Dermis microvascular lymphatic vessel endothelial cell (primary cell): ENCODE data around the gene CD300A. TPM values are rescaled to one million over a fixed set of nuclear protein-coding genes. Genes with fewer than 3 reads are reported as not detected.

Experiments used
- DNase-seq, 2 donors: peaks; one replicate each; pipeline versions ENCODE4 v3.0.0 to v3.0.0-alpha.2; 2010; ENCODE audit warnings: low read depth in 2 of 2
- total RNA-seq: library from RNA; depleted of rRNA; stranded (reverse); fragments of >200 nt; gene quantifications from 2 replicates; pipeline ENCODE4 v1.2.1, GENCODE V29; 2014

The CD300A gene
- total RNA-seq, 1 donor from 2014 or later: not detected

DNA sequence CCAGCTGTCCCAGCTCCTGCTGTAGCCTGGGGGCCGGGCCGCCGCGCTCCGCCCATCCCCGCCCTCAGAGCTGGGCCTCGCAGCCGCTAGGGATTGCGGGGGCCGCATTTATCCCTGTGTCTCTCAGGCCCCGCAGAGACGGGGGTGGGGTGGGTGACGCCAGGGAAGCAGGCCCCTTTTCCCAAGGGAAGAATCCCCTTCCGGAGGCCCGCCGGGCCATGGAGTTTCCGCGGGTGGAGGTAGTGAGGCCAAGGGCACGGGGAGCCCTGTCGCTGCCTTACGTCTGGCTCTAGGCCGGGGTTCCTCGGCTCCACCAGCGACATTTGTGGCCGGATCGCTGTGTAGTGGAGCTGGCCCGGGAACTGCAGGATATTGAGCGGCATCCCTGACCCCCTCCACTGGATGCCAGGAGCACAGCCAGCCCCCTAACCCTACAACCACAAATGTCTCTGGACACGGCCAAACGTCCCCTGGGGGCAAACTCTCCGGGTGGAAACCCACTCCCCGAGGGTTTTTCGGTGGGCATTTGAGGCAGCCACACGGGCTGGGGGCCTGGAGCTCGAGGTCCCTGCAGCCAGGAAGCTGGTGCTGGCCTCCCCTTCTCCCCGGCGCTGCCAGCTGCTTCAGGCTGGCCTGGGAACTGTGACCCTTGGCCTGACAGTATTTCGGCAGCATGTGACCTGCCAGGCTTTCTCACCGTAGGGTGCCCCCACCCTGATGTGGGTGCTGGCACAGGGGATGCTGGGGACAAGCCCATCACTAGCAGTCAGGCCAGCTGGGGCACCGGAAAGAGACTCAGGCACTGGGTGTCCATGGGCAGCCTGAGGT is 12.0 kb upstream of the CD300A start:
- DNase-seq: peak; percentile 42 to 72

DNA sequence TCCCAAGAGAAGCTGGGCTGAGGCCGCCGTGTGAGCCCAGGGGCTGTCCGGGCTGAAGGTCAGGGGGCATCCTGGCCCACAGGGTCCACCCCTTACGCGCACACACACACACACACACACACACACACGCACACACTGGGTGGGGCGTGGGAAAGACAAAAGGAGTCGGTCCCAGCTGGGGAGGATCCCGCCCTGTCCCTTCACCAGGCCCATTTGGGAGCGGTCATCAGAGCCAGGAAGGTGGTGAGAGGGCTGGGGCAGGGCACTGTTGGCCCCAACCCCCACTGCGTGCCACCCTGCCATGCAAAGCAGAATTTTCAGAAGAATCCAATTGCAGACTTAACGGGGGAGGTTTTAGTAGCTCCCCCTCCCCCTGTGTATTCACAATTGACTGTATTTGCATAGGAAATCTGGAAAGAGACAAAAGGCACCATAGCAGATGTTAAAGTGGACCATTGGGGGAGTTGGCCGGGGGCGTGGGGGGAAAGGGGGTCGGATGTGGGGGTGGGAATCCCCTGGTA is 11.3 kb upstream of the CD300A start:
- DNase-seq: no peak

DNA sequence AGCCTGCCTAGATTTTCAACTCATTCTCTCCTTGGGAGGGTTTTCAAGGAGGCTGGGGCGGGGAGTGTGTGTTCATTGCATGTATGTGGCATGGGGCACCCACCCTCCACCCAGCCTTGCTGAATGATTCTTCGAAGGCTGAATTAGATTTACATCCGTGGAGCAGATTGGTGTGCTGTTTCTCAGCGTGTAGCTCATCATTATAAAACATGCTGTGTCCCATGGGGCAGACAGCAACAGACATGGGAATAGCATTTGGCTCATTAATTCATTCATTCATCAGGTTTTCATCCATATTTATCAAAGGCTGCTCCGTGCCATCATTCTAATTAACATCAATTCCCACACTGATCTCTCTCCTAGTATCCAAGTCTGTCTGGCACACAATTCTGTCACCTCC is 10.6 kb upstream of the CD300A start:
- no peak for DNase-seq

DNA sequence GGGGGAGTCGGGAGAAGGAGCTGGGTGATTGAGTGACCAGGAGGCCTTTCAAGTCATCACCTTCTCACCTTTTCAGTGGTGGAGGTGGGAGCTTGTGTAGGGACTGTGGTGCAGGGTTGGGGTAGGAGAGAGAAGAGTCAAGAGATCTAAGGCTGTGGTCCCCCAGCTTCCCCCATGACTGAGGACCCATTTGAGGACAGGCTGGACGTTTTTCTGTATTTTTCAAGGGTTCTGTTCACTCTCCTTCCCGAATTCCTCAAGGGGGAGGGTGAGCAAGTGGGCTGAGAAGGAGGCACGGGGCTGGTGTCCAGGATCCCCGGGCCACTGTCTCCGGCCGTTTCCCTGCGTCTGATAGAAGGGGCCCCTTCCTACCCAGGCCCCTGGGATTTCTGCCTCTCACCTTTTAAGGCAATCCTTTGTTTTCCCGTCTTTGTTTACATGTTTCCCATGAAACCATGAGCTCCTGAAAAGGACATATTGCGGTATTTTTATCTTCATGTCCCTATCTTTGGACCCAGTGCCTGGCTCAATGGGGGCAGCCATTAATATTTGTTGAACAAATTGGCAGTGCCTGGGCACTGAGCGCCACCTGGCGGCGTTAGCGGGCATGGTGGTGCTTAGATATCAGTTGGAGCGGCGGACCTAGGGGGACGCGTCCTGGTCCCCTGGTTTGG is 9.2 kb upstream of the CD300A start:
- DNase-seq: peak; percentile 36 to 60

DNA sequence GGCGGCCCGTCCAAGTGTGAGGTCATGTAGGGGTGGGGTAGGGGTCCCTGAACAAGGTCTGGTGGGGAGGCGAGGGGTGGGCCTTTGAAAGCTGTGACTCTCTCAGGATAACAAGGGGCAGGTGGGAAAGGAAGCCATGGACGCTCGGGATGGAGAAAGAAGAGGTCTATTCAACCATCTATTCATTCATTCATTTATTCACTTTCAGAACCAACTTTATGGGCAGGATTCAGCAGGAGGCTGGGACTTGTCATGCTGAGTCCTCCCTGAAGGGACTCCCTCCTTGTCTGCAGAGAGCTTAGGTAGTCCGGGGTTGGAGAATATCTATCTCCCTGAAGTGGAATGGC is 8.6 kb upstream of the CD300A start:
- DNase-seq: no peak

DNA sequence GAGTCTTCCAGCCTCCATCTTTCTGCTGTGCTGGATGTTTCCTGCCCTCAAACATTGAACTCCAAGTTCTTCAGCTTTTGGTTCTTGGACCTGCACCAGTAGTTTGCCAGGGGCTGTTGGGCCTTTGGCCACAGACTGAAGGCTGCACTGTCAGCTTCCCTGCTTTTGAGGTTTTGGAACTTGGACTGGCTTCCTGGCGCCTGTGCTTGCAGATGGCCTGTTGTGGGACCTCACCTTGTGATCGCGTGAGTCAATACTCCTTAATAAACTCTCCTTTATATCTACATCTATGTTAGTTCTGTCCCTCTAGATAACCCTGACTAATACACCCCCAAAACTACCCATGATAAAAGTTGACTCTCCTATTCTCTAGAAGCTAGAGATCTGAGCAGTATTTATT is 7.6 kb upstream of the CD300A start:
- no peak for DNase-seq

DNA sequence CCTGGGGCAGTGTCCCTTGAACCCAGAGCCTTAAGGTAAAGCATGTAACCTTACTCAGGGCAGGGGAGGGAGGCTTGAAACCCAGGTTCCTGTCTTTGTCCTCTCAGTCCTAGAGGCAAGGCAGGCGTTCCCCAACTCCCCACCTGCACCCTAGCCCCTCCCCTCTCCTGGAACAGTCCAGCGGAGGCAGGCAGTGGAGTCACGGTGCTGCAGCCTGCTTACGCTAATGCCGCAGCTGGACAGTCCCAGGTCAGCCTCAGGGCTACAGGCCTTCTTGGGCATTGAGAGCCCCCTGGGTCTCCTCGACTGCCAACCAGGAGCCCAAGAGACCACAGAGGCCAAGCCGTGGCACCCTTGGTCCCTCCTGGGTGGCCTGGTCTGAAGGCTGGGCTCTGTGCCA is 6.8 kb upstream of the CD300A start:
- DNase-seq: no peak

DNA sequence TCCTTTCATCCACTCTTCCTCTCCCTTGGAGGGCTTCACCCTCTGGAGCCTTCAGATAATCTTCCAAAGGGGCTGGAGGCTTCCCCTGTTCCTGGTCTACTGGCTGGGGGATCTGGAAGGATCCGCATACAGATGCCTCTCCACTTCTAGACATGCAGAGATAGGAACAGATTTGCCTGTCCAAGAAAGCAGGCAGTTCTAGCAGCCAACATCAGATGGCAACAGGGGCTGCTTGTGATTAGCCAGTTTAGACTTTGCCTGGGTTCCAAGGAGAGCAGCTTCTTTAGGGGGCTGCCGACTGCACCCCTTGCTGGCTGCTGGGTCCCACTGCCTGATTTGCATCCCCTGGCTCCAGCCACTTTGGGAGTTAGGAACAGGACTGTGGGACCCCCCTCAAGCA is 6.2 kb upstream of the CD300A start:
- DNase-seq: no peak

DNA sequence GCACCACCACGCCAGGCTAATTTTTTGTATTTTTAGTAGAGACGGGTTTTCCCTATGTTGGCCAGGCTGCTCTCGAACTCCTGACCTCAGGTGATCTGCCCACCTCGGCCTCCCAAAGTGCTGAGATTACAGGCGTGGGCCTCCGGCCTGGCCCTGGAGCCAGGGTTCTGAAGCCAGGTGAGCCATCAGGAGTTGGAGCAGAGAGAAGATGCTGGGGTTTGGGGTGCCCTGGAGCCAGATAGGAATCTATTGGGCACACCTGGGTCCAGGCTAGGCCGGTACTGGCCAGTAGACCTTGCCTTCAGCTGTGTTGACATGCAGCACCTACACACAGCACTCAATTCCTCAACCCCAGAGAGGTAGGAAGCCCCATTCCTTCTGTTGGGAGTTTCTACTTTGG is 5.4 kb upstream of the CD300A start:
- no peak for DNase-seq

DNA sequence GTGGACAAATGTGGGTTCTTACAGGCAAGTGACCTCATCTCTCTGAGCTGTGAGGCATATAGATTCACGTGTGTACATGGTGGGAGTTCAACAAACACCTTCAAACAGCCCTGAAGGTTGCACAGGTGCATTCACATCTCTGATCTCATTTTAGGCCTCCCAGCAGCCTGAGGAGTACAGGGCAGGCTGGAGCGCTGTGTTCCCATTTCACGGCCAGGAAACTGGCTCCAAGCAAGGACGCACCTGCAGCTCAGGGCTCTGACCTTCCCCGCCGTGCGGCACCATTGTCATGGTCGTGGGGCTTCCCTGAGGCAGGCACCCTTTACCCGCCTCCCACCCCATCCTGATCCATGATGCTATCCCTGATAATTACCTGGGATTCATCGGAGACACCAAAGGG is 4.8 kb upstream of the CD300A start:
- DNase-seq: no peak

DNA sequence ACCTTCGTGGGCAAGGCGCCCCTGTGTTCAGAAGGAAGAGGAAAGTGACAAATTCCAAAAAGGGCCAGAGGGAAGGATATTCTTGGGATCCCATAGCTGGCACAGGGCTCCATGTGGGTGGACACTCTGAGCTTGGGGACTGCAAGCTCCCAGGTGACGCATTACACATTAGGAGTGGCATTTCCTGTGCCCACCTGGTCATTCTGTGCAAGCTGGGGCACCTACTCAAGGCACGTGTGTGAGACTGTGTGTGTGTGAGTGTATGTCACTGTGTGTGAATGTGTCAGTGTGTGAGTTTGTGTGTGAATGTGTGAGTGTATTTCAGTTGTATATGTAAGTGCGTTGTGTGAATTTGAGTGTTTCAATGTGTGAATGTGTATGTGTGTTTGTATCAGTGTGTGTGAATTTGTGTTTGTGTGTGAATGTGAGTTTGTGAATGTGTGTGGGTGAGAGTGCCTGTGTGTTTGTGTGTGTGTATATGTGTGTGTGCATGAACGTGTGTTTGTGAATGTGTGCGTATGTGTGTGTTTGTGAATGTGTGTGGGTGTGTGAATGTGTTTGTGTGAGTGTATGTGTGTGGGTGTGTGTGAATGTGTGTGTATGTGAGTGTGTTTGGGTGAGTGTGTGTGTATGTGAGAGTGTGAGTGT is 1.6 kb upstream of the CD300A start:
- DNase-seq: no peak

DNA sequence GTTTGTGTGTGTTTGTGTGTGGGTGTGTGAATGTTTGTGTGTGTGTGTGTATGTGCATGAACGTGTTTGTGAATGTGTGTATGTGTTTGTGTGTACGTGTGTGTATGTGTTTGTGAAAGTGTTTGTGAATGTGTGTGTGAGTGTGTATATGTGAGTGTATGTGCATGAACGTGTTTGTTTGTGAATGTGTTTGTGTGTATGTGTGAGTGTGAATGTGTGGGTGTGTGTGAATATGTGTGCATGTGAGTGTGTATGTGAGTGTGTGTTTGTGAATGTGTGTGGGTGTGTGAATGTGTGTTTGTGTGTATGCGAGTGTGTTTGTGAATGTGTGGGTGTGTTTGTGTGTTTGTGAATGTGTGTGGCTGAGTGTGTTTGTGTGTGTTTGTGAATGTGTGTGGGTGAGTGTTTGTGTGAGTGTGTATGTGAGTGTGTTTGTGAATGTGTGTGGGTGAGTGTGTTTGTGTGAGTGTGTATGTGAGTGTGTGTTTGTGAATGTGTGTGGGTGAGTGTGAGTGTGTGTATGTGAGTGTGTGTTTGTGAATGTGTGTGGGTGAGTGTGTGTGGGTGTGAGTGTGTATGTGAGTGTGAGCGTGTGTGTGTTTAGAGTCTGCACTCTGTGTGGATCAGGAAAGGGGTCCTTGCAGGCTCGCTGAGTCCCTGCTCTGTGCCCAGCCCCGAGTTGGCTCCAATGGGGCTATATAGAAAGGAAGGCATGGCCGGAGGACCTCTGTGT is 890 bp upstream of the CD300A start:
- no peak for DNase-seq

DNA sequence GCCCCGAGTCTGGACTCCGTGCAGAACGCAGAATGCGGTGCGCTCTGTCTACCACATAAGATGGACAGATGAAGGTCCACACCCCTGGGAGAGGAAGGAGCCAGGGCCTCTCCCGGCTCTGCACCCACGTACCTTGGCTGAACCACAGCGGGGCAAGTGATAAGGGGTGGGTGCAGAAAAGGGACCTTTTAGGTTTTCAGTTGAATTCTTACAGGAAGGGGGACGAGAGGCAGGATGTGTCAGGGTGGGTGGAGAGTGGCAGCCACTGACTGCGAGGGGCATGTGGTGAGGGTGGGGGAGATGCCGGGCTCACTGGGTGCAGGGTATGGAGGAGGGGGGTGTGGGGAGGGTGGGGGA is 372 bp downstream of the CD300A start:
- DNase-seq: no peak

DNA sequence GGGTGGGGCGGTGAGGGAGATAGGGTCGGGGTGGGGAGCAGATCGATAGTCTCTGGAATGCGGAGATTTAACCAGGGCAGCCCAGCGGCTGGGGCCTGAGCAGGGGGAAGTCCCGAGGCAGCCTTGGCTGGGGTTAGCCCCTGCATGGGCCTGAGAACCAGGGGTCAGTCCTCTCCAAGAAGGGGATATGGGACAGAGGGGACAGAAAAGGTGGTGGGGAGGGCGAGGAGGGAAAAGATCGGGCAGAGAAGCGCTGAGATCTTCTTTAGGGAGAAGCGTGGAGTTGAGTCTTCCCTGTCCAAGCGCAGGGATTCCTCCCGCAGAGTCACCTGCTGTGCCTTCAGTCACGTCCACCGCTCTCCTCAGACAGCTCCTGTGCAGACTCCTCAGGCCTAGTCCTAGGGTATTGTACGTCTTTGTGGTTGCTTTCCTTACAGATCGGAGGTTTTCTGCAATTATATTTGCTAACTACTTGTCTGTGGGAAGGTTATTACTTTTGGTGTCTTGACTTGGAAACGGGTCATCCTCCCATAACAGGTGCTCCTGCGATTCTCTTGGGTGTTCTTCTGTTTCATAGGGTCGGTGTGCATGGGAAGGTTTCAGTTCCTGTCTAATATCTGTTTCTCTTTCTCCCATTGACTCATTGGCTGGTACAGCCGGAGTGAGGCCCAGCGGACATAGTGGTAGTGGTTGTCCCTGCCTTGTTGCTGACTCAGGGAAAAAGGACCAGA is 952 bp downstream of the CD300A start:
- DNase-seq: no peak

DNA sequence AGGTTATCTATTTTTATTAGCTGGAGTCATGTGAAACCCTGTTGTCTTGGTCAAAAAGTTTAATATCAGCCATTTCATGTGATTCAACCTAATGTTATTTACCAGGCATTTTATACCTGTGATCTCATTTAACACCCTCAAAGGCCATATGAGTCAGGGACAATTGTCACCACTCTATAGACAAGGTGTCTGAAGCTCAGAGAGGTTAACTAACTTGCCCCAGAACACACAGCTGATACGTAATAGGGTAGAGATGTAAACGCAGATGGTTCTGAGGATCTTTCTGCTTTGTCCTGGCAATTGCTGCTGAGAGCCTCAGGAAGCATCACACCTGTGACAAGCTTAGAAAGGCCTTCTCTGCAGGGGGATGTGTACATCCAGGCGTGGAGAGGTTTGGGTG is 4.9 kb downstream of the CD300A start:
- DNase-seq: no peak

DNA sequence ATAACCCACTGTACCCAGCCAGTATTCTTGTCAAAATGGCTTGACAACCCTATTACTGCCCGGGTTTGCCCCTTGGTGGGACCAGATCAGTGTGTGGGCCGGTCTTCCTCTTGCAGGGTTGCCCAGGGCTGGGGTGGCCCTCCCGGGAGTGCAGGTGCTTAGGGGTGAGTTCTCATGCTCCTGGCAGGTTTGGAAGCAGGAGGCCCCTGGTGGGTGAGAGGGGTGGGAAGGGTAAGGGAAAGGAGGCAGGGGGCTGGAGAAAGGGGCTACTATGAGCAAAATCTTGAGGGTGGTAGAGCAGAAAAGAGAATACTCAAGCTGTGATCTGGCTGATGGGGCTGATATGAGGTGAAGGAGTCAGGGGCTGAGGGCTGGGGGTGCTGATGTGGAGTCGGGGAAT is 6.5 kb downstream of the CD300A start:
- no peak for DNase-seq

DNA sequence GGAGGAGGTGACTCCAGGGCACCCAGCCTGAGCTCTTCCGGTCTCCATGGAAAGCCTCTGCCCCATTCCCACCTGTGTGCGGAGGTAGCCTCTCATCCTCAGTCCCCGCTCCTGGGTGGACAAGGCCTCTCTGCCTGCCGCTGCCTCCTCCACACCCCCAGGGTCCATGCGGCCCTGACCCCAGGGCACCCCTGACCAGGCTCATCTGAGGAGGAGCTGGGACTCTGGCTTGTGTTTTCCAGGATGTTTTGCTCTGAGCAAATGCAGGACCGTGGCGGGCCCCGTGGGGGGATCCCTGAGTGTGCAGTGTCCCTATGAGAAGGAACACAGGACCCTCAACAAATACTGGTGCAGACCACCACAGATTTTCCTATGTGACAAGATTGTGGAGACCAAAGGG is 6.9 kb downstream of the CD300A start:
- DNase-seq: no peak

DNA sequence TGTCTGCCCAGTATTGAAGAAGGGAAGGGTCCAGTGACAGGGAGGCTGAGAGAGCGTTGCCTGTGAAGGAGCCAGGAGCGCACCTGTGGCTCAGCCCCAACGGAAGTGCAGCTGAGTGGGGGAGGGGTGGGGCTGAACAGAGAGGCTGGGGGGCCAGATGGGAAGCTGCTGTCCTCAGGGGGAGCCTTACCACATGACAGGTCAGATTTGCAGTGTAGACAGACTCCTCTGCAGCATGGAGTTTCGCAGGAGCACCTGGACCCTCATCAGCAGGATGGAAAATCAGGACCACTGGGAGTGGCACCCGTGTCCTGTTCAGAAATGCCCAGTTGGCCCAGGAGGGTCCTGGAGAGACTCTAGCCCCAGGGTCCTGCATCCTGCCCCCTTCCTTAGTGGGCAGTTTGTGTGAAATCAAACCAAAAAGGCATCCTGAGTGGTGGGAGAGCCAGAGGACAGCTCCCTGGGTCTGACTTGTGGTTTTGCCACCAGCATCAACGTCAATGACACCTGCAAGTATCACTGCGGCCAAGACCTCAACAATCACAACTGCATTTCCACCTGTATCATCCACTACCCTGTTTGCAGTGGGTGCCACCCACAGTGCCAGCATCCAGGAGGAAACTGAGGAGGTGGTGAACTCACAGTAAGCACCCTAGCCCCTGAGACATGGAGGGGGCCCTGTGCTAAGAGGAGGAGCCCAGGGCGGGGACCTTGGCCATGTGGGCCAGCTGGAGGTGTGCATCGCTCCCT is 7.8 kb downstream of the CD300A start:
- no peak for DNase-seq

DNA sequence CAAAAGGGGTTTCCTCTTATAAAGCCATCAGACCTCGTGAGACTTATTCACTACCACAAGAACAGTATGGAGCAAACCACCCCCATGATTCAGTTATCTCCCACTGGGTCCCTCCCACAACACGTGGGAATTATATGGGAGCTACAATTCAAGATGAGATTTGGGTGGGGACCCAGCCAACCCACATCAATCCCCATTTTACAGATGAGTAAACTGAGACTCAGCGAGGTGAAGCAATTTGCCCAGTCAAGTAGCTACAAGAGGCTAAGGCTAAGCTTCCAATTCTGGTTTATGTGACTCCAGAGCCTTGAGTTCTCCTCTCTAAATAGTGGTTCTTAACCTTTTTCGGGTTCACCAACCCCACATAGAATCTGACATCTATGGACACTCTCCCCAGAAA is 8.8 kb downstream of the CD300A start:
- DNase-seq: no peak

DNA sequence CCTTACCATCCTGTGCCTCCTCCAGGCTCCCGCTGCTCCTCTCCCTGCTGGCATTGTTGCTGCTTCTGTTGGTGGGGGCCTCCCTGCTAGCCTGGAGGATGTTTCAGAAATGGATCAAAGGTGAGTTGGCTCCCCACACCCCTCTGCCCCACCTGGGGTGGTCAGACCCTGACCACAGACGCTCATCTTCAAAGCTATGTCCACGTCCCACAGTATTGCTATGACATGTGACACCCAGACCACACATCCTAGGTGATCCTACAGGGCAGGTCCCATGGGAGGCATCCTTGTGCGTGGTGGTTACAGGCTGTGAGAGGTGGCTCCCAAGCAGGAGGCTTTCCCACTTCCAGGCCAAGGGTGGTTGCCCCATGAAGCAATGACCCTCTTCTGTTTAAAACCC is 11.0 kb downstream of the CD300A start:
- DNase-seq: no peak
